ENCODE data around the gene PLEKHA5. TPM values are rescaled to one million over a fixed set of nuclear protein-coding genes. Genes with fewer than 3 reads are reported as not detected.

PLEKHA5 gene
- total and polyA plus RNA-seq, 2 of the 4 experiments (the other 2 are of a cell fraction): 5.3 to 12.2 TPM

- no peak overlapping the region for H2BK120ac ChIP-seq (ENCODE audit: low read depth, low read length)
- peaks cover 8% of the 10 kb centered on the region for H3K9me1 ChIP-seq (ENCODE audit: insufficient read depth, low read length)
- peak; percentile 83 for DNase-seq
- no peak overlapping the region for H2AK5ac ChIP-seq (ENCODE audit: low read depth, low read length)
- H2AFZ ChIP-seq (replicated peaks; ENCODE audit: low read length, poor library complexity): no peak overlapping the region
- no peak overlapping the region for H4K8ac ChIP-seq (ENCODE audit: low read depth in 2 of 2, low read length in 2 of 2)
- H3K4me1 ChIP-seq (ENCODE audit: control insufficient read depth, insufficient read depth, low read length): peaks cover 14% of the 10 kb centered on the region
- H3K23ac ChIP-seq (ENCODE audit: low read depth, low read length): no peak overlapping the region
- in situ Hi-C loops (cut with MboI; ENCODE audit: low sequenced_read_pairs): no loop called here
- no peak overlapping the region for H2BK15ac ChIP-seq (ENCODE audit: low read depth, low read length)
- no TSS peak for BruUV-seq (replicated peaks)
- H3K4me2 ChIP-seq (ENCODE audit: low read depth, low read length): no peak overlapping the region
- intact Hi-C loops (cut with micrococcal nuclease): loop anchor here (5.0 kb wide), 1 partner anchor 44 kb away; no protein-coding TSS in a partner anchor
- H3K79me1 ChIP-seq (ENCODE audit: low read depth in 1 of 2, low read length in 2 of 2): peaks cover 23 to 32% of the 10 kb centered on the region in 2 experiments
- no peak overlapping the region for H2BK5ac ChIP-seq (ENCODE audit: low read depth, low read length, poor library complexity, severe bottlenecking)
- ATAC-seq (ENCODE audit: low read depth): peak; percentile 84
- no peak overlapping the region for H3K27ac ChIP-seq (ENCODE audit: insufficient read depth, low read length)
- no peaks in the 10 kb centered on the region for H3K36me3 ChIP-seq (ENCODE audit: control insufficient read depth, insufficient read depth, low read length)
- H3K9ac ChIP-seq (ENCODE audit: low read depth, low read length): no peak overlapping the region
- no peak overlapping the region for H2BK20ac ChIP-seq (ENCODE audit: low read depth, low read length)
- H3K27me3 ChIP-seq (ENCODE audit: control insufficient read depth, insufficient read depth, low read length): no peaks in the 10 kb centered on the region
- no peak overlapping the region for H4K91ac ChIP-seq (ENCODE audit: insufficient read depth, low read depth, low read length)
- dilution Hi-C loops (cut with HindIII; ENCODE audit: low sequenced_read_pairs, unreplicated experiment): no loop called here
- POLR2A ChIA-PET (ENCODE audit: unreplicated experiment): no interaction called here
- H3K56ac ChIP-seq (ENCODE audit: extremely low read depth, insufficient read depth, low read length): no peak overlapping the region
- TF ChIP-seq RAD21 (IDR thresholded peaks at IDR 0.05; ENCODE audit: low read length) (no peak), BHLHE40 (IDR thresholded peaks at IDR 0.05; ENCODE audit: low read depth, low read length) (no peak), MAFK (IDR thresholded peaks at IDR 0.05; ENCODE audit: low read depth, low read length) (no peak), SMC3 (IDR thresholded peaks at IDR 0.05; ENCODE audit: low read depth, low read length) (no peak), CEBPB (IDR thresholded peaks at IDR 0.05; ENCODE audit: low read depth, low read length) (no peak), NFE2L2 (IDR thresholded peaks at IDR 0.05; ENCODE audit: low read depth, low read length) (no peak), POLR2A (IDR thresholded peaks at IDR 0.05; ENCODE audit: low read depth, low read length) (no peak), CHD1 (IDR thresholded peaks at IDR 0.05; ENCODE audit: low read depth, low read length) (no peak), MXI1 (IDR thresholded peaks at IDR 0.05; ENCODE audit: borderline replicate concordance, low read depth, low read length) (no peak), RCOR1 (IDR thresholded peaks at IDR 0.05; ENCODE audit: insufficient replicate concordance, low read length) (no peak), FOS (IDR thresholded peaks at IDR 0.05; ENCODE audit: low read depth, low read length) (no peak), ELK1 (IDR thresholded peaks at IDR 0.05; ENCODE audit: borderline replicate concordance, low read depth, low read length) (no peak), RFX5 (IDR thresholded peaks at IDR 0.05; ENCODE audit: low read depth, low read length) (no peak), MAZ (IDR thresholded peaks at IDR 0.05; ENCODE audit: borderline replicate concordance, low read depth, low read length) (no peak), USF2 (IDR thresholded peaks at IDR 0.05; ENCODE audit: low read depth, low read length) (no peak), CTCF (conservative IDR thresholded peaks at IDR 0.05; ENCODE audit: low read depth, low read length) (no peak)
- no peak overlapping the region for H3K4me3 ChIP-seq (ENCODE audit: insufficient read depth, low read depth, low read length)
- H3K4ac ChIP-seq (ENCODE audit: low read depth, low read length): no peak overlapping the region
- no peak overlapping the region for H4K5ac ChIP-seq (ENCODE audit: low read depth, low read length)
- CTCF ChIA-PET: interaction anchor here (0.9 kb wide), 1 partner anchor 8 kb away, joined by 6 read pairs; no protein-coding TSS in a partner anchor
- peaks cover 3% of the 10 kb centered on the region; the same call in 1 of the 2 replicates for H4K20me1 ChIP-seq (ENCODE audit: insufficient read depth, low read length)
- H3K14ac ChIP-seq (replicated peaks; ENCODE audit: low read depth, low read length): no peak overlapping the region
- H2AK9ac ChIP-seq (replicated peaks; ENCODE audit: low read depth, low read length, poor library complexity): no peak overlapping the region
- WGBS, 2 experiments (ENCODE audit: extremely low coverage in 2 of 2, insufficient read length in 1 of 2): no CpG with 5 or more reads among the region's 1 CpG
- H3K18ac ChIP-seq (ENCODE audit: low read depth, low read length): no peak overlapping the region
- H3K9me3 ChIP-seq (ENCODE audit: control insufficient read depth, insufficient read depth, low read length): no peaks in the 10 kb centered on the region
Measured at GRCh38 chr12:19223695-19224094, 94.2 kb downstream of the PLEKHA5 start.

Data from IMR-90 (cell line).